DOHH2 (cell line): ENCODE results near the gene TGFBR3.

Experiments
- H3F3A ChIP-seq: fragments of 200-600 bp; sonication (generic), shearing (Covaris generic); 2 replicates; pipeline ENCODE4 v1.6.0; 2016; ENCODE audit warnings: antibody characterized with exemption, mild to moderate bottlenecking; ENCODE audit not compliant: control insufficient read depth, insufficient read depth
- H3K27ac ChIP-seq: fragments of 200-600 bp; sonication (generic); 2 replicates; pipeline ENCODE4 v1.5.1; 2014; ENCODE audit warnings: low read depth, mild to moderate bottlenecking, low read length, moderate library complexity
- H3K27me3 ChIP-seq: fragments of 200-600 bp; sonication (generic); 2 replicates; pipeline ENCODE4 v1.6.1; 2014; ENCODE audit warnings: mild to moderate bottlenecking, low read length, mixed read lengths; ENCODE audit not compliant: control insufficient read depth
- H3K36me3 ChIP-seq: fragments of 200-600 bp; sonication (generic); 2 replicates; pipeline ENCODE4 v1.6.1; 2014; ENCODE audit warnings: mild to moderate bottlenecking, low read length, moderate library complexity, mixed read lengths; ENCODE audit not compliant: control insufficient read depth
- H3K4me1 ChIP-seq: fragments of 200-600 bp; sonication (generic); 2 replicates; pipeline ENCODE4 v1.6.1; 2014; ENCODE audit warnings: mild to moderate bottlenecking, low read length, mixed read lengths; ENCODE audit not compliant: control insufficient read depth
- H3K4me2 ChIP-seq: fragments of 200-600 bp; sonication (generic); 2 replicates; pipeline ENCODE4 v1.6.0; 2014; ENCODE audit warnings: mild to moderate bottlenecking, low read length, moderate library complexity
- H3K4me3 ChIP-seq: fragments of 200-600 bp; sonication (generic); 2 replicates; pipeline ENCODE4 v1.5.1; 2014; ENCODE audit warnings: mild to moderate bottlenecking, low read length, mixed read lengths
- H3K79me2 ChIP-seq: fragments of 200-600 bp; sonication (generic); 2 replicates; pipeline ENCODE4 v1.6.1; 2014; ENCODE audit warnings: mild to moderate bottlenecking, low read length, mixed read lengths; ENCODE audit not compliant: control insufficient read depth
- H3K9me2 ChIP-seq: fragments of 200-600 bp; sonication (generic); replicated peaks from 2 replicates; pipeline ENCODE4 v1.6.1; 2014; ENCODE audit warnings: mild to moderate bottlenecking, low read length, mixed read lengths; ENCODE audit not compliant: control insufficient read depth
- H3K9me3 ChIP-seq: fragments of 200-600 bp; sonication (generic); 2 replicates; pipeline ENCODE4 v1.6.1; 2014; ENCODE audit warnings: antibody characterized with exemption, low read length, mixed read lengths; ENCODE audit not compliant: control insufficient read depth, insufficient read depth
- H4K20me1 ChIP-seq: fragments of 200-600 bp; sonication (generic); 2 replicates; pipeline ENCODE4 v1.6.0; 2014; ENCODE audit warnings: low read depth, mild to moderate bottlenecking, antibody characterized with exemption, low read length, moderate library complexity; ENCODE audit not compliant: control insufficient read depth, insufficient read depth
- EZH2phosphoT487 ChIP-seq: fragments of 200-600 bp; sonication (generic); IDR thresholded peaks from 2 replicates; pipeline ENCODE4 v1.6.1; 2017; ENCODE audit warnings: borderline replicate concordance, mild to moderate bottlenecking, antibody characterized with exemption, low read length, moderate library complexity, mixed read lengths
- TF ChIP-seq, protein P1 (sequence below): fragments of 200-600 bp; sonication (generic); IDR thresholded peaks from one replicate; pipeline ENCODE4 v1.5.1; 2014; ENCODE audit warnings: antibody characterized with exemption, mild to moderate bottlenecking, low read depth, low read length; ENCODE audit not compliant: poor library complexity, severe bottlenecking

The TGFBR3 gene

DNA sequence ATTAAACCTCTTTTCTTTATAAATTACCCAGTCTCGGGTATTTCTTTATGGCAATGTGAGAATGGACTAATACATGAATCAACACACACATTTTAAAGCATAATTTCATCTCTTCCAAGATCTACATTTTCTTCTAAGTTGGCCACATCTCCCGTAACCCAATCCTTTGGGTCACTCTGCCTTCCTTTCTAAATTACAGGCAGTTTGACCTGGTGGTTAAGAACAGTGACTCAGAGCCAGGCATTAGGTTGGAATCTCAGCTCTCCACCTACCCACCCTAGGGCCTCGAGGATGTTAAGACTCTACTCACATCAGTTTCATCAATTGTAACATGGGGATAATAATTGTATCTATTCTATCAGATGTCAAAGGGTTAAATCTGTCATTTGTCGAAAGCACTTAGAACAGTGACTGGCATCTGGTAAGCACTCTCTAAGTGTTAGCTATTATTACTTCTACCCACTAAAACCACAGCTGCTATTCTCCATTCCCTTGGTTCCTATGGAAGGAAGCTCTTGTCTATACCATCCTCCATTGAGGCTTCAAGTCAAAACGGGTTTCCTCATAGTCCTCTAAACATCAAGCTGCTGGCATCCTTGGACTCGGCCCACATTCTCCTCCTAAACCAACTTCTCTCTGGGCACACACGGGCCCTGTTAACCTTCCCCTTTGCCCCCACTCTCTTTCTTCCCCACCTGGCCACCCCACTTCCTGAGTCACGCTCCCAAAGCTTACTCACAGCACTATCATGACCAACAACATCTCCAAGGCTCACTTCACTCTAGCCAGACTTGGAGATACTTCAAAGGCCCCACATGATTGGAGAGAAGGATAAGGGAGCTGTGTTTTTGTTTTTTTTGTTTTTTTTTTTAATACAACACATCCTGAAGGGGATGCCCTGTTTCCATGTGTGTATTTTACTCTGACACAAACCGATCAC, 116.9 kb downstream of the TGFBR3 start:
- Histone ChIP-seq H3K27me3 (no peaks in the 10 kb centered on the region), H4K20me1 (no peaks in the 10 kb centered on the region), H3K4me1 (no peaks in the 10 kb centered on the region), H3K9me3 (no peaks in the 10 kb centered on the region), H3K27ac (no peak overlapping the region), H3F3A (no peaks in the 10 kb centered on the region), H3K36me3 (no peaks in the 10 kb centered on the region), H3K9me2 (no peaks in the 10 kb centered on the region), H3K79me2 (no peaks in the 10 kb centered on the region), H3K4me3 (no peak overlapping the region), H3K4me2 (no peak overlapping the region)
- no peak for TF ChIP-seq EZH2phosphoT487
- TF ChIP-seq, protein P1, sequence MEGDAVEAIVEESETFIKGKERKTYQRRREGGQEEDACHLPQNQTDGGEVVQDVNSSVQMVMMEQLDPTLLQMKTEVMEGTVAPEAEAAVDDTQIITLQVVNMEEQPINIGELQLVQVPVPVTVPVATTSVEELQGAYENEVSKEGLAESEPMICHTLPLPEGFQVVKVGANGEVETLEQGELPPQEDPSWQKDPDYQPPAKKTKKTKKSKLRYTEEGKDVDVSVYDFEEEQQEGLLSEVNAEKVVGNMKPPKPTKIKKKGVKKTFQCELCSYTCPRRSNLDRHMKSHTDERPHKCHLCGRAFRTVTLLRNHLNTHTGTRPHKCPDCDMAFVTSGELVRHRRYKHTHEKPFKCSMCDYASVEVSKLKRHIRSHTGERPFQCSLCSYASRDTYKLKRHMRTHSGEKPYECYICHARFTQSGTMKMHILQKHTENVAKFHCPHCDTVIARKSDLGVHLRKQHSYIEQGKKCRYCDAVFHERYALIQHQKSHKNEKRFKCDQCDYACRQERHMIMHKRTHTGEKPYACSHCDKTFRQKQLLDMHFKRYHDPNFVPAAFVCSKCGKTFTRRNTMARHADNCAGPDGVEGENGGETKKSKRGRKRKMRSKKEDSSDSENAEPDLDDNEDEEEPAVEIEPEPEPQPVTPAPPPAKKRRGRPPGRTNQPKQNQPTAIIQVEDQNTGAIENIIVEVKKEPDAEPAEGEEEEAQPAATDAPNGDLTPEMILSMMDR, result no peak

DNA sequence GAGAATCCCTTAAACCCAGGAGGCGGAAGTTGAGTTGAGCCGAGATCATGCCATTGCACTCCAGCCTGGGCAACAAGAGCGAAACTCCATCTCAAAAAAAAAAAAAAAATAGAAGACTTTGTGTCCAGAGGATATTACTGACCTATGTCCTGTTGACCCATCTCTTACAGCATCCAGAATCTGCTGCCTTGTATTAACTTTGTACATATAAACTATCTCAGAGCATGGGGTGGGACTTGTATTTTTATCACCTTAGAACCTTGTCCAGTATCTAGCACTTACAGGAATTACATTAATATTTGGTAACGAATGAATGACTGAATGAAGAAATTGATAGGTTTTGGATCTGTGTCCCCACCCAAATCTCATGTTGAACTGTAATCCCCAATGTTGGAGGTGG, 117.8 kb downstream of the TGFBR3 start:
- no peak for TF ChIP-seq EZH2phosphoT487
- TF ChIP-seq, protein P1, result no peak
- no peaks in the 10 kb centered on the region for H3K79me2 ChIP-seq
- no peak overlapping the region for H3K4me3 ChIP-seq
- H3F3A ChIP-seq, result no peaks in the 10 kb centered on the region
- H4K20me1 ChIP-seq, result no peaks in the 10 kb centered on the region
- no peak overlapping the region for H3K4me2 ChIP-seq
- no peak overlapping the region for H3K27ac ChIP-seq
- H3K27me3 ChIP-seq, result no peaks in the 10 kb centered on the region
- no peaks in the 10 kb centered on the region for H3K9me3 ChIP-seq
- H3K36me3 ChIP-seq, result no peaks in the 10 kb centered on the region
- H3K4me1 ChIP-seq, result no peaks in the 10 kb centered on the region
- no peaks in the 10 kb centered on the region for H3K9me2 ChIP-seq

DNA sequence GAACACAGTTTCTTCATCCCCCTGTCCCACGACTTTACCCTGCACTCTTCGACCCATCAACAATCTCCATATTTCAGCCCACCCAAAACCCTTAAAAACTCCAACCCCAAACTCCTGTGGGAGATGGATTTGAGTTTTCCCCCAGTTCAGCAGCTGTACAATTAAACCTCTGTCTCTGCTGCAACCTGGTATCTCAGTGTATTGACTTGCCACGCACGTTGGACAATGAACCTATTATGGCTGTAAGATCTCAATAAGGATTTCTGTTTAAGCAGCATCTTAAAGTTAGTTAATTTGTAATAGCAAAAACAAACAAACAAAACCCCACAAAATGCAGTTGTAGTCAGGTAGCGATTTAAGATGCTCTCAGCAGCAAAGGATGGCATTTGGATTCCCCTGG, 119.1 kb downstream of the TGFBR3 start:
- H3K9me2 ChIP-seq, result no peaks in the 10 kb centered on the region
- H3K4me3 ChIP-seq, result no peak overlapping the region
- no peaks in the 10 kb centered on the region for H3K9me3 ChIP-seq
- no peak overlapping the region for H3K27ac ChIP-seq
- H3F3A ChIP-seq, result no peaks in the 10 kb centered on the region
- H3K36me3 ChIP-seq, result no peaks in the 10 kb centered on the region
- no peaks in the 10 kb centered on the region for H3K4me1 ChIP-seq
- no peaks in the 10 kb centered on the region for H3K79me2 ChIP-seq
- no peaks in the 10 kb centered on the region for H4K20me1 ChIP-seq
- no peaks in the 10 kb centered on the region for H3K27me3 ChIP-seq
- TF ChIP-seq EZH2phosphoT487, result no peak
- H3K4me2 ChIP-seq, result no peak overlapping the region

DNA sequence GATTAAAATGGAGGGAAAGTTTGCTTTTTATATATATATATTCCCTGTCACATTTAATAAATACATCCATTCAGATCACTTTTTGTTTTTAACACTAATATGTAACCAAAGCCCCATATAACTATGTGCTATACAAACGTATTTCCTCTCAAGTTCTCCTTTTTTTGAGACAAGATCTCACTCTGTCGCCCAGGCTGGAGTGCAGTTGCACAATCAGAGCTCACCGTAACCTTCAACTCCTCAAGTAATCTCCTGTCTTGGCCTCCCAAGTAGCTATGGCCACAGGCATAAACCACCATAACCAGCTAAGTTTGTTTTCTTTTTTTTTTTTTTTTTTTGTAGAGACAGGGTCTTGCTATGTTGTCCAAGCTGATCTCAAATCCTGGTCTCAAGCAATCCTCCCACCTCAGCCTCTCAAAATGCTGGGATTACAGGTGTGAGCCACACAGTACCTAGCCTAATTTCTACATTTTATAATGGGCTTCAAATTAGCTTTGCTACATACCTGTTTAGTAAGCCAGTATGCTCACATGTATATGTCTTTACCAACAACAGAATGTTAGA, 120.0 kb downstream of the TGFBR3 start:
- Histone ChIP-seq H3K27ac (no peak overlapping the region), H3K9me3 (no peaks in the 10 kb centered on the region), H3K9me2 (no peaks in the 10 kb centered on the region), H4K20me1 (no peaks in the 10 kb centered on the region), H3K27me3 (no peaks in the 10 kb centered on the region), H3F3A (no peaks in the 10 kb centered on the region), H3K4me2 (no peak overlapping the region), H3K4me3 (no peak overlapping the region), H3K36me3 (no peaks in the 10 kb centered on the region), H3K79me2 (no peaks in the 10 kb centered on the region), H3K4me1 (no peaks in the 10 kb centered on the region)
- TF ChIP-seq EZH2phosphoT487, result no peak
- TF ChIP-seq, protein P1, result no peak
